ENCODE results near the gene ARHGAP18. TPM values are rescaled to one million over a fixed set of nuclear protein-coding genes. Genes with fewer than 3 reads are reported as not detected.

Gene ARHGAP18
- total and polyA plus RNA-seq, 5 donors: 3.0 to 6.5 (median 5.5) TPM

GRCh38 chr6:129701721-129702455 lies 8.1 kb downstream of the ARHGAP18 start:
- no peaks in the 10 kb centered on the region for H3K27me3 ChIP-seq (ENCODE audit: control insufficient read depth, insufficient read depth)
- no peak overlapping the region for H3K27ac ChIP-seq (ENCODE audit: low read length)
- DNase-seq: no peak
- intact Hi-C loops (cut with DNase I): no loop called here
- H3K4me3 ChIP-seq (ENCODE audit: low read length): no peak overlapping the region
- no peaks in the 10 kb centered on the region for H3K9me3 ChIP-seq (ENCODE audit: control insufficient read depth, low read length)
- WGBS: 73% methylated on average over 4 of the region's 4 CpGs
- no peak for ATAC-seq
- H3K4me1 ChIP-seq (ENCODE audit: control insufficient read depth, insufficient read depth, low read length): peaks cover 2% of the 10 kb centered on the region

DNA sequence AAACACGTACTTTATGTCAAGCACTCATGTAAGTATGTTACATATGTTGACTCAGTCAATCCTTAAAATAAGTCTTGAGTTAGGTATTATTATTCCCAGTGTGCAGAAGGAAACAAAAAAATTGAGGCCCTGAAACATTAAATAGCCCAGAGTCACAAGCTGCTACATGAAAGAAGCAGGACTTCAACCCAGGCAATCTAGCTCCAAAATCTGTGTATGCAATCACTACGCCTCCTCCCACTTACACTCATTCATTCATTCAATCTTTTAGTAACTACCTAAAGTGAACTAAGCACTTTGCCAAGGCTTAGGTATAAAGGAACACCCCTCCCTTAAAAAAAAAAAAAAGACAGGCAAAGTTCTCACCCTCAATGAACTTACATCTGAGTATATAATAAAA lies 9.3 kb downstream of the ARHGAP18 start:
- Histone ChIP-seq H3K4me1 (ENCODE audit: control insufficient read depth, insufficient read depth, low read length) (peaks cover 3% of the 10 kb centered on the region), H3K9me3 (ENCODE audit: control insufficient read depth, low read length) (no peaks in the 10 kb centered on the region), H3K27ac (ENCODE audit: low read length) (no peak overlapping the region), H3K4me3 (ENCODE audit: low read length) (no peak overlapping the region), H3K27me3 (ENCODE audit: control insufficient read depth, insufficient read depth) (no peaks in the 10 kb centered on the region)
- DNase-seq (no peak), ATAC-seq (no peak)
- 95% methylated on average over 2 of the region's 2 CpGs for WGBS
- intact Hi-C loops (cut with DNase I): no loop called here

DNA sequence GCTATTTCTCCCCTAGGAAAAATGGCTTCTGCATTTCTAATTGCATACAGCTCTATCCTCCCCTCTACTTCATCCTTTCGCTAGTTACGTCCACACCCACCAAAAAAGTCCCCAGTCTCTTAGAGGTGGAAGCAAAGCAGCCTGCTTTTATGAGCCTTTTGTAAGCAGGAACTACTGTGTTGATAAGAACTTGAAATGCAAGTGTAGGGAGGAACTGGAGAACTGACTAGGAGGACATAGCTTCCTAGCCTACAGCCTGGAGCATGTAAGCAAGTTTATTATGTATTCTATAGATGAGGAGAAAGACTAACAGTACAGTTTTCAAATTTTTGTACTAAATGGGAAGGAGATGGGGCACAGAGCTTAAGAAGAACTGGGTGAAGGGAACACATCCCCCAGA lies 10.3 kb downstream of the ARHGAP18 start:
- Histone ChIP-seq H3K4me3 (ENCODE audit: low read length) (no peak overlapping the region), H3K27ac (ENCODE audit: low read length) (no peak overlapping the region), H3K4me1 (ENCODE audit: control insufficient read depth, insufficient read depth, low read length) (peaks cover 3% of the 10 kb centered on the region), H3K27me3 (ENCODE audit: control insufficient read depth, insufficient read depth) (no peaks in the 10 kb centered on the region), H3K9me3 (ENCODE audit: control insufficient read depth, low read length) (no peaks in the 10 kb centered on the region)
- ATAC-seq: no peak
- intact Hi-C loops (cut with DNase I): no loop called here
- no peak for DNase-seq
- 90% methylated on average over 2 of the region's 2 CpGs for WGBS

- Histone ChIP-seq H3K27ac (ENCODE audit: low read length) (no peak overlapping the region), H3K4me3 (ENCODE audit: low read length) (no peak overlapping the region), H3K27me3 (ENCODE audit: control insufficient read depth, insufficient read depth) (no peaks in the 10 kb centered on the region), H3K4me1 (ENCODE audit: control insufficient read depth, insufficient read depth, low read length) (peaks cover 3% of the 10 kb centered on the region), H3K9me3 (ENCODE audit: control insufficient read depth, low read length) (no peaks in the 10 kb centered on the region)
- no peak for ATAC-seq
- DNase-seq: no peak
- intact Hi-C loops (cut with DNase I): no loop called here
- WGBS: 92% methylated on average over 9 of the region's 9 CpGs
Measured at GRCh38 chr6:129698430-129698829, 11.5 kb downstream of the ARHGAP18 start.

DNA sequence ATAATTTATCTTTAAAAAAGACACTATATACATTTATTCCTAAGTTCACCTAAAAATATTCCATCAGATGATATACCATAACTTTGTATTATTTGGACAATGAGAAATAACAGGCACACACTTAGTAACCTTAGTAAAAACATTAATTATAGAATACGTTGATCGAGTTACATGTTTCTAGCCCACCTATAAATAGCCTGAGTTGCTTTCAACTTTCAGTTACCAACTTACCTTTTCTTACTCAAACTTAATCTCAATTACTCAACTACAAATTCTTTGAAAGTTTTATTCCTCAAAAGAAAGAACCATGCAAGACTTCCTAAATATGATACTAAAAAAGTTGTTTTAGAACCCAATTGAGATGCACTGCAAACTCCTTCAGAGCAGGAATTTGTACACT lies 12.2 kb downstream of the ARHGAP18 start:
- H3K27ac ChIP-seq (ENCODE audit: low read length): no peak overlapping the region
- WGBS: 87% methylated on average over 2 of the region's 2 CpGs
- no peaks in the 10 kb centered on the region for H3K9me3 ChIP-seq (ENCODE audit: control insufficient read depth, low read length)
- no peak overlapping the region for H3K4me3 ChIP-seq (ENCODE audit: low read length)
- DNase-seq: no peak
- no peak for ATAC-seq
- peaks cover 3% of the 10 kb centered on the region for H3K4me1 ChIP-seq (ENCODE audit: control insufficient read depth, insufficient read depth, low read length)
- H3K27me3 ChIP-seq (ENCODE audit: control insufficient read depth, insufficient read depth): no peaks in the 10 kb centered on the region
- intact Hi-C loops (cut with DNase I): no loop called here

GRCh38 chr6:129696843-129697242 lies 13.1 kb downstream of the ARHGAP18 start:
- DNase-seq: no peak
- no peak overlapping the region for H3K4me3 ChIP-seq (ENCODE audit: low read length)
- ATAC-seq: no peak
- H3K27me3 ChIP-seq (ENCODE audit: control insufficient read depth, insufficient read depth): no peaks in the 10 kb centered on the region
- no peaks in the 10 kb centered on the region for H3K9me3 ChIP-seq (ENCODE audit: control insufficient read depth, low read length)
- intact Hi-C loops (cut with DNase I): no loop called here
- WGBS: 77% methylated on average over 3 of the region's 3 CpGs
- H3K4me1 ChIP-seq (ENCODE audit: control insufficient read depth, insufficient read depth, low read length): peaks cover 6% of the 10 kb centered on the region
- no peak overlapping the region for H3K27ac ChIP-seq (ENCODE audit: low read length)

GRCh38 chr6:129696028-129696418 lies 14.0 kb downstream of the ARHGAP18 start:
- ATAC-seq: no peak
- Histone ChIP-seq H3K4me3 (ENCODE audit: low read length) (no peak overlapping the region), H3K27me3 (ENCODE audit: control insufficient read depth, insufficient read depth) (no peaks in the 10 kb centered on the region), H3K27ac (ENCODE audit: low read length) (no peak overlapping the region), H3K4me1 (ENCODE audit: control insufficient read depth, insufficient read depth, low read length) (peaks cover 9% of the 10 kb centered on the region), H3K9me3 (ENCODE audit: control insufficient read depth, low read length) (no peaks in the 10 kb centered on the region)
- DNase-seq: no peak
- intact Hi-C loops (cut with DNase I): no loop called here
- WGBS: 58% methylated on average over 1 of the region's 1 CpG

DNA sequence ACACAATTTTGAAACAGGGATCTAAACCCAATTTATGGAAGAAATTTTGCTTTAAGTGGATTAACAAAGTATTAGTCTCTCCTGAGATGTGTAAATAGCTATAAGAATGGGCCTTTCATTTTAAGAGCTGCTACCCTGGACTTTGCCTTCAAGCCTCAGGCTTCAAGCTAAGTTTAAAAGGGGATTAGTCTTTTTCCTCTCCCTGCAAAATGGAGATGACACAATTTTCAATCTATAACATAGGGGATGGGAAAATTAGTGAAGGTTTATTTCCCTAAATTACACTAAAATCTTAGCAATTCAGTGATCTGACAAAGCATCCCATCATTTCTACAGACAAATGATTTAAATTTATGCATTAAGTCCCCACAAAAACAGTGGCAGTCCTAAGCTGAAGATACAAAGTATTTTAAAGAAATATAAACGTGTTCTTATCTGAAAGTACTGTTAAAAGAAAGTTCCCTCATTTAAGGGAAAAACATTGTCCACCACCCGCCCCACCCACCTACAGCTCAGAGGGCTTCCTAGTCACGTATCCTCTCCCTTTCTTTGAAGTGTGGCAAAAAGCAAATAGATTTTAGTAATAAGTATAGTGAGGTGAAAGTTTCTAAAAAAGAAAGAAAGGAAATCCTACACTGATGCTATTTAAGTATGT lies 14.5 kb downstream of the ARHGAP18 start:
- peak in 1 of 2 donors; percentile 65 for ATAC-seq
- H3K27me3 ChIP-seq (ENCODE audit: control insufficient read depth, insufficient read depth): no peaks in the 10 kb centered on the region
- intact Hi-C loops (cut with DNase I): no loop called here
- no peak for DNase-seq
- no peak overlapping the region for H3K27ac ChIP-seq (ENCODE audit: low read length)
- peaks cover 9% of the 10 kb centered on the region for H3K4me1 ChIP-seq (ENCODE audit: control insufficient read depth, insufficient read depth, low read length)
- no peak overlapping the region for H3K4me3 ChIP-seq (ENCODE audit: low read length)
- no peaks in the 10 kb centered on the region for H3K9me3 ChIP-seq (ENCODE audit: control insufficient read depth, low read length)
- WGBS: 47% methylated on average over 3 of the region's 3 CpGs

GRCh38 chr6:129694036-129694435 lies 15.9 kb downstream of the ARHGAP18 start:
- 89% methylated on average over 2 of the region's 2 CpGs for WGBS
- intact Hi-C loops (cut with DNase I): no loop called here
- Histone ChIP-seq H3K4me3 (ENCODE audit: low read length) (no peak overlapping the region), H3K9me3 (ENCODE audit: control insufficient read depth, low read length) (no peaks in the 10 kb centered on the region), H3K4me1 (ENCODE audit: control insufficient read depth, insufficient read depth, low read length) (peaks cover 11% of the 10 kb centered on the region), H3K27me3 (ENCODE audit: control insufficient read depth, insufficient read depth) (no peaks in the 10 kb centered on the region), H3K27ac (ENCODE audit: low read length) (no peak overlapping the region)
- ATAC-seq (no peak), DNase-seq (no peak)

GRCh38 chr6:129692467-129692866 lies 17.5 kb downstream of the ARHGAP18 start:
- no peak for DNase-seq
- no peak for ATAC-seq
- Histone ChIP-seq H3K4me1 (ENCODE audit: control insufficient read depth, insufficient read depth, low read length) (peaks cover 11% of the 10 kb centered on the region), H3K27me3 (ENCODE audit: control insufficient read depth, insufficient read depth) (no peaks in the 10 kb centered on the region), H3K27ac (ENCODE audit: low read length) (no peak overlapping the region), H3K4me3 (ENCODE audit: low read length) (no peak overlapping the region), H3K9me3 (ENCODE audit: control insufficient read depth, low read length) (no peaks in the 10 kb centered on the region)
- intact Hi-C loops (cut with DNase I): no loop called here
- 88% methylated on average over 2 of the region's 2 CpGs for WGBS

DNA sequence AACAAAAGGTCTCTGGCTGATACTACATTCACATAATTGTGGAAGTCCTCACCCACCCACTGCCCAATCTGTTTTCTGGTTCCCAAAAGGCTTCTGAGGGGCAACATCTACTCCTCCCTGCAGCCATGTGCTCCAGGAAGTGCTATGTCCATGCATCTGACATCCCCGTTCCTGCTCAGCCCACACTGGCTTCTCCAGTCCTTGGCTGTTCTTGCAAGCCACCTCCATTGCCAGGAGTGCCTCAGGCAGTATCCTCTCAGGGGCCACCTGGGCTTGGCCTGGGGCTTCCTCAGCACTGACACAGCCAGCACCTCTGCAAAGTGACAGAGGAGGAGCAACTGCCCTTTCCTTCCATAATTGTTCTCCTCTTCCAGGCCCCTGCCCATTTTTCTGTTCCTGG lies 18.3 kb downstream of the ARHGAP18 start:
- Histone ChIP-seq H3K9me3 (ENCODE audit: control insufficient read depth, low read length) (no peaks in the 10 kb centered on the region), H3K27me3 (ENCODE audit: control insufficient read depth, insufficient read depth) (no peaks in the 10 kb centered on the region), H3K27ac (ENCODE audit: low read length) (no peak overlapping the region), H3K4me1 (ENCODE audit: control insufficient read depth, insufficient read depth, low read length) (peaks cover 8% of the 10 kb centered on the region), H3K4me3 (ENCODE audit: low read length) (no peak overlapping the region)
- intact Hi-C loops (cut with DNase I): no loop called here
- 51% methylated on average over 1 of the region's 1 CpG for WGBS
- no peak for DNase-seq
- no peak for ATAC-seq
